H1 (cell line): ENCODE results near the gene HMX1. TPM values are rescaled to one million over a fixed set of nuclear protein-coding genes. Genes with fewer than 3 reads are reported as not detected.

Experiments
- CTCF ChIA-PET: fragments of 300-600 bp; sonication (Branson Sonifier 250); formaldehyde crosslinking; loops from one replicate; lab custom pipeline; 2021; ENCODE audit not compliant: partially characterized antibody; lab: Charles Lee
- POLR2A ChIA-PET: fragments of 300-600 bp; sonication (Branson Sonifier 250); formaldehyde crosslinking; loops from one replicate; lab custom pipeline; 2021; ENCODE audit warnings: inconsistent platforms; ENCODE audit not compliant: partially characterized antibody; lab: Charles Lee
- DNase-seq, 2 experiments: peaks; one replicate each; pipeline versions ENCODE4 v3.0.0 to v3.0.0-alpha.2; 2010 to 2022; ENCODE audit warnings: low spot score in 2 of 2, low read depth in 1 of 2, mixed read lengths in 1 of 2
- FAIRE-seq: peaks from 2 replicates; lab custom pipeline; 2011; peaks lifted over from hg19 to GRCh38; lab: Jason Lieb, UNC
- H2AFZ ChIP-seq: 2 replicates; pipeline ENCODE4 v1.8.1; 2012; ENCODE audit warnings: low read length, inconsistent platforms
- H2AK5ac ChIP-seq: 2 replicates; pipeline ENCODE4 v1.6.1; 2013; ENCODE audit warnings: low read depth, low read length
- H2BK120ac ChIP-seq: replicated peaks from 2 replicates; pipeline ENCODE3; 2013; ENCODE audit warnings: low read depth, low read length, inconsistent platforms
- H2BK12ac ChIP-seq: 2 replicates; pipeline ENCODE4 v1.6.1; 2013; ENCODE audit warnings: low read depth, low read length
- H2BK15ac ChIP-seq: 2 replicates; pipeline ENCODE4 v1.6.1; 2013; ENCODE audit warnings: low read length
- H2BK20ac ChIP-seq: 2 replicates; pipeline ENCODE4 v1.6.1; 2013; ENCODE audit warnings: low read length
- H2BK5ac ChIP-seq: 2 replicates; pipeline ENCODE4 v1.6.1; 2013; ENCODE audit warnings: low read depth, low read length
- H3K14ac ChIP-seq: 2 replicates; pipeline ENCODE4 v1.6.1; 2013; ENCODE audit warnings: inconsistent platforms; ENCODE audit not compliant: insufficient read length
- H3K18ac ChIP-seq: 2 replicates; pipeline ENCODE4 v1.6.1; 2013; ENCODE audit warnings: low read length; ENCODE audit errors: extremely low read depth
- H3K23ac ChIP-seq: 2 replicates; pipeline ENCODE4 v1.6.1; 2013; ENCODE audit warnings: inconsistent platforms; ENCODE audit not compliant: insufficient read length
- H3K23me2 ChIP-seq: 2 replicates; pipeline ENCODE4 v1.6.1; 2013; ENCODE audit warnings: low read depth, low read length
- H3K27ac ChIP-seq: 2 replicates; pipeline ENCODE4 v1.6.1; 2011; ENCODE audit warnings: low read depth, low read length, inconsistent platforms
- H3K27me3 ChIP-seq, 4 experiments: replicated peaks in 1 of 4; 1 replicate in 1 of 4; 2 replicates in 3 of 4; pipeline versions ENCODE4 v1.6.1 to v1.8.1; 2011 to 2013; ENCODE audit warnings: low read length in 3 of 4, mild to moderate bottlenecking in 3 of 4, inconsistent platforms in 2 of 4, mixed read lengths in 2 of 4, moderate library complexity in 1 of 4; ENCODE audit not compliant: control insufficient read depth in 3 of 4, insufficient read depth in 3 of 4; ENCODE audit errors: extremely low read depth in 1 of 4
- H3K36me3 ChIP-seq, 4 experiments: 2 replicates each; pipeline versions ENCODE4 v1.6.1 to v1.8.1; 2011 to 2013; ENCODE audit warnings: mild to moderate bottlenecking in 4 of 4, low read length in 3 of 4, moderate library complexity in 2 of 4, control low read depth in 1 of 4, inconsistent platforms in 1 of 4; ENCODE audit not compliant: insufficient read depth in 4 of 4, control insufficient read depth in 2 of 4
- H3K4ac ChIP-seq: replicated peaks from 2 replicates; pipeline ENCODE3; 2013; ENCODE audit warnings: low read length, low read depth, mixed read lengths, inconsistent platforms; ENCODE audit not compliant: insufficient read length
- H3K4me1 ChIP-seq, 4 experiments: replicated peaks in 1 of 4; 1 replicate in 1 of 4; 2 replicates in 3 of 4; pipeline versions ENCODE4 v1.6.1 to v1.8.1; 2011 to 2013; ENCODE audit warnings: low read length in 3 of 4, inconsistent platforms in 2 of 4, mixed read lengths in 1 of 4; ENCODE audit not compliant: insufficient read depth in 4 of 4, control insufficient read depth in 3 of 4
- H3K4me2 ChIP-seq, 2 experiments: 2 replicates each; pipeline versions ENCODE4 v1.6.1 to v1.8.1; 2011 to 2013; ENCODE audit warnings: low read depth in 2 of 2, low read length in 2 of 2, control low read depth in 1 of 2, inconsistent platforms in 1 of 2, mild to moderate bottlenecking in 1 of 2; ENCODE audit not compliant: insufficient read depth in 1 of 2
- H3K4me3 ChIP-seq, 4 experiments: fragments of 200-600, 300-600 bp in 1 of 4; sonication (generic), shearing (Covaris generic), sonication (Bioruptor Twin) in 1 of 4; 2 replicates each; pipeline versions ENCODE4 v1.5.1 to v1.8.1; 2011 to 2016; ENCODE audit warnings: low read length in 4 of 4, low read depth in 3 of 4, control low read depth in 2 of 4, inconsistent platforms in 2 of 4, mild to moderate bottlenecking in 2 of 4, mixed read lengths in 1 of 4, moderate library complexity in 1 of 4; ENCODE audit not compliant: insufficient read depth in 2 of 4; ENCODE audit errors: extremely low read depth in 1 of 4
- H3K56ac ChIP-seq: replicated peaks from 2 replicates; pipeline ENCODE3; 2013; ENCODE audit warnings: low read depth, mild to moderate bottlenecking, mixed read lengths, low read length, inconsistent platforms; ENCODE audit not compliant: insufficient read length
- H3K79me1 ChIP-seq: 2 replicates; pipeline ENCODE4 v1.6.1; 2013; ENCODE audit warnings: low read depth, low read length, control low read depth
- H3K79me2 ChIP-seq, 2 experiments: 2 replicates each; pipeline versions ENCODE4 v1.6.1 to v1.8.1; 2012 to 2013; ENCODE audit warnings: low read length in 2 of 2, mild to moderate bottlenecking in 2 of 2, inconsistent platforms in 1 of 2; ENCODE audit not compliant: insufficient read depth in 2 of 2, control insufficient read depth in 1 of 2
- H3K9ac ChIP-seq, 4 experiments: replicated peaks in 1 of 4; 1 replicate in 1 of 4; 2 replicates in 3 of 4; pipeline versions ENCODE4 v1.6.1 to v1.8.1; 2011 to 2013; ENCODE audit warnings: low read depth in 3 of 4, low read length in 3 of 4, control low read depth in 2 of 4, mild to moderate bottlenecking in 2 of 4, moderate library complexity in 2 of 4, inconsistent platforms in 1 of 4; ENCODE audit errors: extremely low read depth in 1 of 4
- H3K9me3 ChIP-seq, 2 experiments: 2 replicates each; pipeline versions ENCODE4 v1.6.1 to v1.8.1; 2012 to 2013; ENCODE audit warnings: mild to moderate bottlenecking in 2 of 2, moderate library complexity in 2 of 2, control low read depth in 1 of 2, inconsistent platforms in 1 of 2, low read depth in 1 of 2, low read length in 1 of 2, mixed read lengths in 1 of 2; ENCODE audit not compliant: insufficient read depth in 2 of 2
- H4K20me1 ChIP-seq, 2 experiments: replicated peaks in 1 of 2; 2 replicates each; pipeline versions ENCODE3 to v1.8.1; 2011 to 2013; ENCODE audit warnings: inconsistent platforms in 2 of 2, low read length in 2 of 2, mild to moderate bottlenecking in 1 of 2; ENCODE audit not compliant: insufficient read depth in 2 of 2, control insufficient read depth in 1 of 2
- H4K5ac ChIP-seq: 2 replicates; pipeline ENCODE4 v1.6.1; 2013; ENCODE audit warnings: low read length, low read depth, mixed read lengths, inconsistent platforms; ENCODE audit not compliant: insufficient read length
- H4K8ac ChIP-seq: 2 replicates; pipeline ENCODE4 v1.8.0; 2013; ENCODE audit warnings: mild to moderate bottlenecking, moderate library complexity, low read length, inconsistent platforms; ENCODE audit not compliant: insufficient read depth; ENCODE audit errors: extremely low read depth
- H4K91ac ChIP-seq: replicated peaks from 2 replicates; pipeline ENCODE3; 2013; ENCODE audit warnings: low read length, mixed read lengths, inconsistent platforms; ENCODE audit not compliant: insufficient read length
- ATF2 ChIP-seq: IDR thresholded peaks from 2 replicates; pipeline ENCODE4 v1.6.1; 2012; ENCODE audit warnings: low read length, inconsistent platforms
- CTBP2 ChIP-seq: IDR thresholded peaks from 2 replicates; pipeline ENCODE4 v1.7.0; 2011; ENCODE audit warnings: borderline replicate concordance, mild to moderate bottlenecking, moderate library complexity, mixed read lengths, low read length; ENCODE audit not compliant: insufficient read depth, insufficient read length
- E2F6 ChIP-seq: IDR thresholded peaks from 2 replicates; pipeline ENCODE4 v1.6.1; 2012; ENCODE audit warnings: inconsistent platforms
- EGR1 ChIP-seq: IDR thresholded peaks from 2 replicates; pipeline ENCODE4 v1.6.1; 2011; ENCODE audit warnings: low read depth, low read length, borderline replicate concordance
- EP300 ChIP-seq, 2 experiments: IDR thresholded peaks; 1 replicate in 1 of 2; 2 replicates in 1 of 2; pipeline ENCODE4 v1.6.1; 2011 to 2012; ENCODE audit warnings: low read depth in 2 of 2, low read length in 2 of 2, mild to moderate bottlenecking in 2 of 2, borderline replicate concordance in 1 of 2, inconsistent platforms in 1 of 2, moderate library complexity in 1 of 2
- GTF2F1 ChIP-seq: IDR thresholded peaks from 2 replicates; pipeline ENCODE4 v1.6.1; 2012; ENCODE audit warnings: low read depth, low read length, improper control_type of control experiment, borderline replicate concordance
- POU5F1 ChIP-seq: IDR thresholded peaks from 2 replicates; pipeline ENCODE4 v1.6.1; 2011; ENCODE audit warnings: low read depth, mild to moderate bottlenecking, low read length, moderate library complexity
- WGBS, 2 experiments: shearing (Covaris generic) in 1 of 2; methylation state at CpG; one replicate each; pipeline versions ENCODE4 v1.1.6 to v1.1.7; 2013 to 2015; ENCODE audit warnings: low lambda C conversion rate in 2 of 2, mixed read lengths in 2 of 2, inconsistent platforms in 1 of 2, low coverage in 1 of 2, missing lambda C conversion rate in 1 of 2; ENCODE audit not compliant: insufficient replicate concordance in 2 of 2, insufficient coverage in 1 of 2, insufficient read length in 1 of 2; ENCODE audit errors: extremely low coverage in 1 of 2, missing lambda C conversion rate in 1 of 2; 5-methylcytosine and 5-hydroxymethylcytosine counted together
- polyA plus RNA-seq, 7 experiments: library from polyadenylated mRNA; depleted of rRNA in 3 of 7; stranded (reverse) in 5 of 7; unstranded in 2 of 7; fragments of >200 nt in 5 of 7; fragments of 200-250 nt in 2 of 7; gene quantifications; 1 replicate in 5 of 7; 2 replicates in 1 of 7; 4 replicates in 1 of 7; pipeline versions ENCODE4 v1.2.1 to v1.2.3, GENCODE V29; 2011 to 2013; ENCODE audit warnings: missing spikeins in 2 of 7, mixed read lengths in 2 of 7
- total RNA-seq: library from RNA; stranded (reverse); fragmentation: NEBNext Ultra II Directional; extraction: Animal tissue kit (Norgen Biotek cat#: 25700); gene quantifications from 2 replicates; pipeline ENCODE4 v1.2.1, GENCODE V29; 2021

Gene HMX1
- total and polyA plus RNA-seq, 2 of the 8 experiments (the other 6 are each of a cell fraction or from before 2014, with no cell fraction given) = 0.26 TPM; not detected in 1

GRCh38 chr4:8830056-8830455 lies 41.6 kb downstream of the HMX1 start:
- H3K4me3 ChIP-seq = no peak overlapping the region
- H3K23ac ChIP-seq = no peak overlapping the region
- H3K23me2 ChIP-seq = no peaks in the 10 kb centered on the region
- CTCF ChIA-PET = no interaction called here
- no peak overlapping the region for H2BK12ac ChIP-seq
- H3K14ac ChIP-seq = no peak overlapping the region
- H2AK5ac ChIP-seq = no peak overlapping the region
- no peaks in the 10 kb centered on the region for H3K79me1 ChIP-seq
- H3K9me3 ChIP-seq = peaks cover 0 to 7% of the 10 kb centered on the region in 2 experiments; a peak in 2 of 4 replicates
- no peaks in the 10 kb centered on the region for H3K79me2 ChIP-seq
- DNase-seq = peak in 1 of 2 experiments; percentile 17
- H4K5ac ChIP-seq = no peak overlapping the region
- H3K4ac ChIP-seq = no peak overlapping the region
- H2BK15ac ChIP-seq = no peak overlapping the region
- no peak overlapping the region for H3K9ac ChIP-seq
- H3K18ac ChIP-seq = no peak overlapping the region
- H3K56ac ChIP-seq = no peak overlapping the region
- H3K27ac ChIP-seq = no peak overlapping the region
- TF ChIP-seq GTF2F1 = no peak
- no peak for TF ChIP-seq ATF2
- TF ChIP-seq EP300 (IDR thresholded peaks at IDR 0.05; ENCODE audit: borderline replicate concordance in 1 of 2, low read depth in 2 of 2, low read length in 2 of 2) = no peak
- no peak for TF ChIP-seq CTBP2
- TF ChIP-seq EGR1 = no peak
- no peak for TF ChIP-seq POU5F1
- no peak for TF ChIP-seq E2F6
- no peak for FAIRE-seq
- H3K4me2 ChIP-seq = no peak overlapping the region
- H4K20me1 ChIP-seq = no peaks in the 10 kb centered on the region
- POLR2A ChIA-PET = no interaction called here
- no peak overlapping the region for H2AFZ ChIP-seq
- H2BK5ac ChIP-seq = no peak overlapping the region
- no peak overlapping the region for H4K91ac ChIP-seq
- no peaks in the 10 kb centered on the region for H3K4me1 ChIP-seq
- no peak overlapping the region for H2BK120ac ChIP-seq
- no peak overlapping the region for H2BK20ac ChIP-seq
- H3K27me3 ChIP-seq = no peaks in the 10 kb centered on the region
- no peaks in the 10 kb centered on the region for H3K36me3 ChIP-seq
- H4K8ac ChIP-seq = no peak overlapping the region
- WGBS, 2 experiments = 79% methylated on average over 7 of the region's 7 CpGs; no CpG with 5 or more reads in 1 of the 2 experiments
